GM19452 (cell line): ENCODE measurements around the gene MYH9.
"Not testable (repeated sequence)": the region's sequence is repeated elsewhere in the genome, so short reads cannot be mapped to it uniquely, and the experiment has no call there.

Experiments used
- ATAC-seq: cut with Tn5 transposase; IDR thresholded peaks from one replicate; pipeline ENCODE4 v1.9.1; 2021; ENCODE audit not compliant: unreplicated experiment

MYH9 gene

GRCh38 chr22:36296690-36297089 lies 91.1 kb downstream of the MYH9 start:
- no peak for ATAC-seq

- ATAC-seq, result no peak
Measured at GRCh38 chr22:36295247-36295646, 92.5 kb downstream of the MYH9 start.

- ATAC-seq, result no peak
Measured at GRCh38 chr22:36294801-36295200, 93.0 kb downstream of the MYH9 start.

- ATAC-seq, result no peak
Measured at GRCh38 chr22:36294293-36294620, 93.5 kb downstream of the MYH9 start.

- ATAC-seq, result no peak
Measured at GRCh38 chr22:36293606-36294292, 94.0 kb downstream of the MYH9 start.

- ATAC-seq, result no peak
Measured at GRCh38 chr22:36292823-36293530, 94.8 kb downstream of the MYH9 start.

- ATAC-seq, result no peak
Measured at GRCh38 chr22:36291831-36292740, 95.7 kb downstream of the MYH9 start.

GRCh38 chr22:36290391-36291075 lies 97.2 kb downstream of the MYH9 start:
- ATAC-seq, result not testable (repeated sequence)

GRCh38 chr22:36289948-36290371 lies 97.8 kb downstream of the MYH9 start:
- ATAC-seq, result not testable (repeated sequence)

GRCh38 chr22:36289406-36289870 lies 98.3 kb downstream of the MYH9 start:
- no peak for ATAC-seq

- no peak for ATAC-seq
Measured at GRCh38 chr22:36288571-36289405, 99.0 kb downstream of the MYH9 start.

GRCh38 chr22:36287881-36288515 lies 99.8 kb downstream of the MYH9 start:
- ATAC-seq, result no peak

- ATAC-seq, result no peak
Measured at GRCh38 chr22:36286096-36286957, 101.4 kb downstream of the MYH9 start.

- no peak for ATAC-seq
Measured at GRCh38 chr22:36285545-36285944, 102.2 kb downstream of the MYH9 start.

GRCh38 chr22:36285017-36285416 lies 102.8 kb downstream of the MYH9 start:
- ATAC-seq, result no peak

GRCh38 chr22:36284171-36284571 lies 103.6 kb downstream of the MYH9 start:
- no peak for ATAC-seq

- ATAC-seq, result no peak
Measured at GRCh38 chr22:36282328-36282831, 105.4 kb downstream of the MYH9 start.

- ATAC-seq, result no peak
Measured at GRCh38 chr22:36281781-36282327, 105.9 kb downstream of the MYH9 start.
